PFSK-1 (cell line): ENCODE data around the gene CRISPLD2.

Experiments
- FOXP2 ChIP-seq: optimal IDR thresholded peaks from 2 replicates; pipeline ENCODE3; 2011; ENCODE audit warnings: borderline replicate concordance, control low read depth, inconsistent platforms; ENCODE audit not compliant: insufficient read depth; ENCODE audit errors: extremely low read length, extremely low read depth
- POLR2AphosphoS5 ChIP-seq: IDR thresholded peaks from 2 replicates; pipeline ENCODE4 v1.6.1; 2012; ENCODE audit warnings: low read depth, mild to moderate bottlenecking, control low read depth, low read length, moderate library complexity
- REST ChIP-seq, 2 experiments: IDR thresholded peaks; 2 replicates each; pipeline versions ENCODE4 v1.6.1 to v1.8.0; 2011 to 2012; ENCODE audit warnings: low read depth in 2 of 2, low read length in 2 of 2, control low read depth in 1 of 2, inconsistent platforms in 1 of 2, mild to moderate bottlenecking in 1 of 2, moderate library complexity in 1 of 2; ENCODE audit not compliant: insufficient read depth in 1 of 2
- SIN3A ChIP-seq: IDR thresholded peaks from 2 replicates; pipeline ENCODE4 v1.6.1; 2012; ENCODE audit warnings: mild to moderate bottlenecking, low read length, moderate library complexity, borderline replicate concordance; ENCODE audit not compliant: insufficient read depth
- TAF1 ChIP-seq: IDR thresholded peaks from 2 replicates; pipeline ENCODE4 v1.6.1; 2012; ENCODE audit warnings: low read length, control low read depth, borderline replicate concordance; ENCODE audit not compliant: insufficient read depth

GRCh38 chr16:84836967-84837366 is 17.2 kb downstream of the CRISPLD2 start:
- TF ChIP-seq REST (IDR thresholded peaks at IDR 0.05; ENCODE audit: insufficient read depth in 1 of 2, low read depth in 2 of 2, low read length in 2 of 2) (no peak), TAF1 (no peak), POLR2AphosphoS5 (no peak), SIN3A (no peak), FOXP2 (no peak)
